Measurements from ENCODE around the gene PKD1.

The PKD1 gene

DNA sequence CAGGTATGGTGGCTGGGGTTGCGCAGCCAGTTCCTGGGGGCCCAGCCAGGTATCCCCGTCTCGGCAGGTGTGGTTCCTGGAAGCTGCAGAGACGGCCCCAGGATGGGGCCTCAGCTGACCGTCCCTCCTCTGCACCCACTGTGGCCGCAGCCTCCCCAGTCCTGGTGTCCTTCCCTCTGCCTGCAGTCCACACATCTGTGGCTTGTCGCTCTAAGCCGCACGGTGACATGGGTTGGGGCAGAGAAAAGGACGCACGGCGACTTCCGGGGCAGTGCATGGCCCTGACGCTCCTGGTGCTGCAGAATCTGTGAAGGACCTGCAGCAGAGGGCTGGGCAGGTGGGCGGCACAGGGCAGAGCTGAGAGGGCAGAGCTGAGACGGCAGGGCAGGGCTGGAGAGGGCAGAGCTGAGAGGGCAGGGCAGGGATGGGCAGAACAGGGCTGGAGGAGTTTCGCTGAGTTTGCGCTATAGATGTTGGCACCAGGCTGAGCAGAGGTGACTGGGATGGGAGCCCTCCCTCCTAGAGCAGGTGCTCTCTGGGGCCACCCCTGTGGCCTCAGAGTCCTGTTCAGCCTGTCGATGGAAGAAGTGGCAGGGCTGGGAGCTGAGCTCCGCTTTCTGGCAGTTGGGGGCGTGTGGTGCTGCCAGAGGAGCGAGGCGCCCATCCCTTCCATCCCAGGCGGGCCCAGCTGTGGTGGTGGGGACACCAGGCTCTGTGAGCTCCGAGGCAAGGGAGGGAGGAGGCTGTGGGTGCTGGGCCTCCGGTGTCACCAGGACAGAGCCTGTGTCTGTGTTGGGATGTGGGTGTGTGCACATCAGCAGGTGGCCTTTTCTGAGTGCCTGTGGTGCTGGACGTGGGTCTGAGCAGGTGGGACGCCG, 64.9 kb downstream of the PKD1 start:
- DNase-seq = no peak

DNA sequence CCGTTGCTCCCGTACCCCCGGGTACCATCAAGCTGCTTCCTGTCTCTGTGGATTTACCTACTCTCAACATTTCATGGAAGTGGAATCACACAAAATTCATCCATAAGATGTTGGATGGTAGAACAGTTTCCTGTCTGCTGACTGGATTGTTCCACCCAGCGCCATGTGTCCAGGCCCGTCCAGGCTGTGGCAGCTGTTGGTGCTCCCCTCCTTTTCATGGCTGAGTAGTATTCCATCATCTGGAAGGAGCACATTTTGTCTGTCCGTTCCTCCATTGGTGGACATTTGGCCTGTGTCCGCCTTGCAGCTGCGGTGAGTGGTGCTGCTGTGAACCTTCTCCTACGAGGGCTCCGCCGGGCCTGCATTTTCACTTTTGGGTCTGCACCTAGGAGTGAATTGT, 69.6 kb downstream of the PKD1 start:
- no peak for DNase-seq

DNA sequence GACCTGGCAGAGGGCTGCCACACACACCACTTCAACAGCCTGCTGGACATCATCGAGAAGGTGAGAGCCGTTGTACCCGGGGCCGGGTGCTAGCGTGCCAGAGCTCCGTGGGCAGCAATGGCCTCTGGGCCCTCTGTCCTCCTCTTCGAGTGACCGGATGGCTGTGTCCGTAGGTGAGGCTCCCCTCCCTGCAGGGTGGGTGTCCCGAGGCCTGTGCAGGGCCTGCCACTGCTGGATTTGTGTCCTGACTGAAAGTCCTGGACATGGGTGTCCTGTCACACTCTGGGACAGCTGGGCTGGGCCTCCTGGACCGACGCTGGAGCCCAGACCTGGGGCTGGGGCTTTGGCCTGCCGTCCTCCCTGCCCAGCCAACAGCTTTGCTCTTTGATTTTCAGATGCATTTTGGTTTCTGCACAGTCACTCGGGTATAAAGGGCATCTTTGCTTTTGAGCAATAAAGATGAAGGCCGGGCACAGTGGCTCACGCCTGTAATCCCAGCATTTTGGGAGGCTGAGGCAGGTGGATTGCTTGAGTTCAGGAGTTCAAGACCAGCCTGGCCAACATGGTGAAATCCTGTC, 71.2 kb downstream of the PKD1 start:
- no peak for DNase-seq

DNA sequence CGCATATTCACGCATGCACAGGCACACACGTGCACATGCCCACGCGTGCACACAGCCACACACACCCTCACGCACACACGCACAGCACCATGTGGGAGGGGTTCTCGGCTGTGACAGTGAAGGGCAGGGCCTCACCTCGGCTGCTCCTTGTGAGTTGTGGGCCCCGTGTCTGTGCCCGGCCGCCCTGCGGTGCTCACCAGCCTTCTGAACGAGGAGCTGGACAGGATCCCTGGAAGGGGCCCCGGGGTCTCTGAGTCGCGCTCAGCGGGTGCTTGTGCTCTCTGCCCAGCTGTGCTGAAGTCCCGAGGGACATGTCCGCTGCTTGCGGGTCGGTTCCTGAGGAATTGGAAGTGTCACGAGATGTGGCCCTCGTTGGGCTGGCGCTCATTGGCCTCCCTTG, 71.8 kb downstream of the PKD1 start:
- DNase-seq = no peak

DNA sequence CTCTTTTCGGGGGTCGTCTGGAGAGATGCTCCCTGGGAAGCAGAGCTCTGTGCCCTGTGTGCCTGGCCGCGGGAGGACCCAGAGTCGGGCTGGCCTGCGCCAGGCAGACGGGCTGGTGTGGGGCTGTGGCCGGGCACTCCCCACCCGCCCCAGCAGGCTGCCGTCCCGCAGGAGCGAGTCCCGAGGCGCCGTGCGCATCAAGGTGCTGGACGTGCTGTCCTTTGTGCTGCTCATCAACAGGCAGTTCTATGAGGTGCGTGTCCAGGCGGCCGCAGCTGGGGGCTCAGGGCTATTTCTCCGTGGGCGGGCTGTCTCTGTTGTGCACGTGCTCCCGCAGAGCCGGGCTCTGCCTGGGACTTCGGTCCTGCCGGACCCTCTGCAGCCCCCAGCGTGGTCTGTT, 72.9 kb downstream of the PKD1 start:
- DNase-seq = no peak

DNA sequence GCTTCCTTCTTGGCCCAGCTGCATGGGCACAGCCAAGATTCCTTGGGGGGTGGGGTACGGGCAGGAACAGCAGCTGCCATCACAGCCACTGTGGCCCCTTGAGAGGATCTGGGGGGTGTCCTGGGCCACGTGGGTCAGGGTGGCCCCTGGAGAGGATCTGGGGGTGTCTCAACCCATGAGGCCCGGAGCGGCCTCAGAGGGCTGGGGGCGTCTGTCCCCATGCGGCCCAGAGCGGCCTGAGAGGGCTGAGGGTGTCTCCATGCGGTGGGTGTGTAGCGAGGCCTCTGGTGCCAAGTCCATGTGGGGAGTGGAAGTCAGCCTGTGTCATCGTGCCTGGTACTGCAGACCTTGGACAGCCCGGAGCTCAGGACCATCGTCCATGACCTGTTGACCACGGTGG, 74.2 kb downstream of the PKD1 start:
- DNase-seq = no peak

DNA sequence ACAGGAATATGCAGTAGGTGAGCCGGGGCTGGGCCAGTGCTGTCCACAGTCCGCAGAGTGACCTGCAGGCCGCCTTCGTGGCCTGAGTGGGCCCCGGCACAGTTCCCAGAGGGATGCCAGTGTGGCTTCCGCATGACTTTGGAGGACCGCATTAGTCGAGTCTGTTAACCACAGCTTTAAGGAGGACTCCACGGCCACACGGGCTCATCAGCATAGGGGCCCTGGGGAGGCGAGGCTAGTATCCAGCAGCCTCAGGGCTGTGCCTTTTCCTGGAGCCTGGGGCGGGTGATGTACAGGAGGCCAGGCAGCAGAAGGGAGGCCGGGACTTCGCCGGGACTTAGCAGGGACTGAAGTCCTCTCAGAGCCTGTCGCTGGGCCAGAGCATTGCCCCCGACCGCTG, 74.7 kb downstream of the PKD1 start:
- DNase-seq = no peak

DNA sequence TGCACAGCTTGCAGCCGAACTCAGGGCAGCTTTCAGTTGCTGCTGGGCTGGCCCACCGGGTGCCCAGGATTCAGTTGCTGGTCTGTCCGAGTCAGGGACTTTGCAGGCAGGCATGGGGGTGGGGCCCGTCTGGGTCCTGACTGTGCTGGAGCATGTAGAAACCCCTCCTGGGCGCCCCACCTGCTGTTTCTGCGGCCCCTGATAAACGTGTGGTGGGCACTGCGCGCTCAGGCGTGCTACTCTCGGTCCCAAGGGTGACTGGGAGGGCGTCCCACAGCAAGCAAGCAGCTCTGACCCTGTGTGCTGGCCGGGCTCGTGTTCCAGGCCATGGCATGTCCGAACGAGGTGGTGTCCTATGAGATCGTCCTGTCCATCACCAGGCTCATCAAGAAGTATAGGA, 75.4 kb downstream of the PKD1 start:
- no peak for DNase-seq

DNA sequence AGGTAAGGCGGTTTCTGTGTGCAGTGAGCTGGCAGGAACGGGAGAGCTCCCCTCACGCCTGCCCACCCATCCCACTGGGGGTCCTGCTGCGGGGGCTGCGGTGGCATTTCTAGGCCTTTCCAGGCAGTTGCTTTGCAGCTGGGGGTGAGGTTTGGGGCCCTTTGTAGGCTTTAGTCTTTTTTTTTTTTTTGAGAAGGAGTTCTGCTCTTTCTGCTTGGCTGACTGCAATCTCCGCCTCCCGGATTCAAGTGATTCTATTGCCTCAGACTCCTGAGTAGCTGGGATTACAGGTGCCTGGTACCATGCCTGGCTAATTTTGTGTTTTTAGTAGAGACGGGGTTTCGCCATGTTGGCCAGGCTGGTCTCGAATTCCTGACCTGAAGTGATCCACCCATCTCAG, 76.8 kb downstream of the PKD1 start:
- DNase-seq = peak; percentile 77

DNA sequence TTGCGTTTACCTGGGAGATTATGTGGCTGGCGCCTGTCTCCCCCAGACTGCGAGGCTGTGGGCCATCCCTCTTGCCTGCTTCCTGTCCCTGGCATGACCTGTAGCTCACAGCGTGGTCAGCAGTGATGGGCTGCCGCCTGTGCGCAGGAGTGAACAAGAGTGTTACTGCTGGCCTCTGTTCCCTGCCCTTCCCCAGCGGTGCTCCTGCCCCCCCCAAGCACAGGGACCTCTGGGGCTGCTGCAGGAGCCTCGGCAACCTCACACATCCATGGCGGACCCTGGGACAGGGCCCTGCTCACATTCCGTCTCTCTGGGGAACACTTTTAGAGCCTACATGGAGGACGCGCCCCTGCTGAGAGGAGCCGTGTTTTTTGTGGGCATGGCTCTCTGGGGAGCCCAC, 77.3 kb downstream of the PKD1 start:
- no peak for DNase-seq

DNA sequence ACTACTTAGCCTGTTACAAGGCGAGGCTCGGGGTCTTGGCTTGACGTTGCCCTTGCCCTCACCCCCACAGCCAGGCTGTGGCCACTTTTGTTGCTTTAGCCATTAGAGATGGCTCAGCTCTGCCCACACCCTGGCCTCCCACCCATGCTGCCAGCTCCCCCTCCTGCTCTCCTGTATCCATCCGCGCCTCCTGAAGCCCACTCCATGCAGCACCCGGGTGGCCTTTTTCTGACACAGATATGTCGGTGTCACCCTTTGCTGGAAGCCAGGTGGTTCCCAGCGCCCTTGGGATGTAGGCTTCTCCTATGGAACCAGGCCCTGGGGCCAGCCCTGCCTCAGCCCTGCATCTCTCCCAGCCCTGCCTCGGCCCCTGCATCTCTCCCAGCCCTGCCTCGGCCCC, 78.3 kb downstream of the PKD1 start:
- no peak for DNase-seq

DNA sequence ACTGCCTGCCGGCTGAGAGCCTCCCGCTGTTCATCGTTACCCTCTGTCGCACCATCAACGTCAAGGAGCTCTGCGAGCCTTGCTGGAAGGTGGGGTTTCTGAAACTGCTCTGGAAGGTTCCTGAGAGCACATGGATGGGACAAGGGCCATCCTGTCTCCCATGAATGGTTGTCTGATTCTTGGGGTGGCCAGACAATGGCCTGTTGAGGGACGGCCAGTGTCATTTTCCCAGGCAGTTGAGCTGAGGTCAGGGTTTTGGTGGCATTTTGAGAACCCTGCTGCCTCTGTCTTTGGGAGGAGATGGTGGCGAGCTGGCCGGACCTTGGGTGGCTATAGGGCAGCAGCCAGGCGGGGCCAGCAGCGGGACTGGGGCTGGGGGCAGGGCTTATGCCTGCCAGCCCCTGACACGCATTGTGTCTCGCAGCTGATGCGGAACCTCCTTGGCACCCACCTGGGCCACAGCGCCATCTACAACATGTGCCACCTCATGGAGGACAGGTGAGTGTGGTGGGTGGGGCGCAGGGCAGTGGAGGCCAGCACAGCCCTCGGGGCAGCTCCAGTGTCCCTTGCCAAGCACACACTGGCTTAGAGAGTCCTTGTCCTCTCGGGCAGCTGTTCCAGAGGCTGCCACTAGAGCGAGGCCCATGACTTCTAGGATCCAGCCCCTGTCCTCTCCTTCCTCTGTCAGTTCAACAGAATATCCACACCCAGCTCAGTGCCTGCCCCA, 78.9 kb downstream of the PKD1 start:
- DNase-seq = peak; percentile 82

DNA sequence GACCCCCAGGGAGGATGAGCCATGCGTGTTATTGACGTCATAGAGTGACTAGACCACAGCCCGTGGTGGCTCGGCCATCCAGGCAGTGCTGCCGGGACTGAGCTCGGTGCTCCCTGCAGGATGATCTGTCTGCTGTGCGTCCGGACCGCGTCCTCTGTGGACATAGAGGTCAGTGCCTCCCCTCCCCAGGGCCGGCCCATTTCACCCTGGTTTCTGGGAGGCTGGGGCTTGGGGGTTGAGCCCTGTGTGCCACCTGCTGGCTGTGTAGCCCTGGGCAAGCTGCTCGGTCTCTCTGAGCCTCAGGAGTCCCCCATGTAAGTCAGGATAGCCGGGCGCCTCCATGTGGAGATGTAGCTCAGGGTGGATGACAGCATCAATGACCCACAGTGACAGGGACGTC, 79.6 kb downstream of the PKD1 start:
- no peak for DNase-seq

DNA sequence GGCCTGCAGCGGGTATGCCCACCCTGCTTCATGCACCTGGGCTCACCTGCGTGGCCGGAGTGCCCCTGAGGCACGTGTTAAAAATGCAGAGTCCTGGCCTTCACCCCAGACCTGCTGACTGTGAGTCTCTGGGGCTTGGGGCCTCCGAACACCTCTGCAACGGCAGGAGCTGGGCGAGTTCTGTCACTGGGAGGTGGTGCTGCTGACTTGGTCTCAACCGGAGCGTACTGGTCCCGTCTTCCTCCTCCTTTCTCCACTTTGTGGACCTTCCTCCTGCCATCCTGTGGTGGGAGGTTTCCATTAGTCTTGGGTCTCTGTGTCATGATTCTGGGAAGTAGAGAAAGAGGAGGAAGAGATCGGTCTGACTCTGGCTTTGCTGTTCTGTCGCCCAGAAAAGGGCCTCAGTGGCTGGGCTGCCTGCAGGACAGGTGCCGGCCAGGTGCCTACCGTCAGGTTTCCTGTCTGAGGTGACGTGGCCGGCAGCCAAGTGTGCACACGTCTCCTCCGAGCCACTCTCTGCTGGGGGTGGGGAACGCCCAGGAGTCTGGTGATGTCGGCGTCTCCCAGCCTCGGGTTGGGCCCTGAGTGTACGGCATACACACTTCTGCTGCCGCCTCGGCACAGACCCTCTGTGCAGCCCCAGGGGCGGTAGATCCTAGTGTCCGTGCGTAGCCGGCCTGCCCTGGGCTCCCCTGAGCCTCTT, 81.0 kb downstream of the PKD1 start:
- peak; percentile 84 for DNase-seq

DNA sequence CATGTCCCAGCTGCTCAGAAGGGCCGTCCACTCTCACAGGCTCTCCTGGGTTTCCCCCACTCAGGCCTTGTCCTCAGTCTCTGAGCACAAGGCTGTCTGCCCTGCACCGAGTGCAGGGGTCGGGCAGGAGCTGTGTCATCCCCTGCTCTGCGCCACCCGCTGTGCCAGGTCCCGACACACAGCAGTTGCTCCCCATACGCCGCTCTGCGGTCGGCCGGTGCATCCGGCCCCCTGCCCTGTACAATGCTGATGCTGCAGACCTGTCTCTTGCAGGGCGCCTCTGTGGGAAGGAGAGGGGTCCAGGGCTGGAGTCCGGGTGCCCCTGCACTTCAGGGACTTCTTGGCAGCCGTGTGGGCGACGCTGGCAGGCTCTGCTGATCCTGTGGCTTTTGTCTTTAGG, 81.8 kb downstream of the PKD1 start:
- no peak for DNase-seq

DNA sequence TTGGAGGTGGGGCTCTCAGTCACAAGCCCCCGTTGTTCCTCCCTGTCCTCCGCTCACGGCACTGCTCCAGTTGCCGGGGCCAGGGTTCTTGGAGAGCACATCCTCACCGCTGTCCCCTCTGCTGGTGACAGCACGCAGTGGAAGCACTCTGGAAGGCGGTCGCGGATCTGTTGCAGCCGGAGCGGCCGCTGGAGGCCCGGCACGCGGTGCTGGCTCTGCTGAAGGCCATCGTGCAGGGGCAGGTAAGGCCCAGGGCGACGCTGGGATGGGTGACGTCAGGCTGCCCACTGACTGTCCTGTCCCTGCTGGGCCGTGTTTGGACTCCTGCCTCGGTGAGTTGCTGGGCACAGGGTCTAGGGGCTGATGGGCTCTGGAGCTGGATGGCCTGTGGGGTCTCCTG, 82.5 kb downstream of the PKD1 start:
- no peak for DNase-seq

DNA sequence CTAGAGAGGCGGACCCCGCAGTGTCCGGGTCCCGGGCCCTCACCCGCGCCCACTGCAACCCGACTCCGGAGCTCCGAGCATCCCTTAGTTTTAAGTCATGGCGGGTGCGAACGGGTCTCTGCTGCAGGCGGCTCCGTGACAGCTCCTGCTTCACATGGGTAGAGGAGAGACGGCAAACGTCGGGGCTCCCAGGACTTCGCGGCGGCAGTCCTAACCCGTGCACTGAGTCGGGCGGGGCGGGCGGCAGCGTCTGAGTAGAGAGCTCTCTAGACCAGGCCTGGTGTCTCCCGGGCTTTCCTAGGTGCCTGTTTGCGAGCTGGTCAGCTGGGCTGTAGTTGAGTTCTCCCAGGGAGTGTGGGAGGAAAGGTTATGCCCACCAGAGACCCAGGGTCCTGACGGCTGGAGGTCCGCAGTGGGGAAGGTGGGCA, 87.6 kb downstream of the PKD1 start:
- DNase-seq = no peak

DNA sequence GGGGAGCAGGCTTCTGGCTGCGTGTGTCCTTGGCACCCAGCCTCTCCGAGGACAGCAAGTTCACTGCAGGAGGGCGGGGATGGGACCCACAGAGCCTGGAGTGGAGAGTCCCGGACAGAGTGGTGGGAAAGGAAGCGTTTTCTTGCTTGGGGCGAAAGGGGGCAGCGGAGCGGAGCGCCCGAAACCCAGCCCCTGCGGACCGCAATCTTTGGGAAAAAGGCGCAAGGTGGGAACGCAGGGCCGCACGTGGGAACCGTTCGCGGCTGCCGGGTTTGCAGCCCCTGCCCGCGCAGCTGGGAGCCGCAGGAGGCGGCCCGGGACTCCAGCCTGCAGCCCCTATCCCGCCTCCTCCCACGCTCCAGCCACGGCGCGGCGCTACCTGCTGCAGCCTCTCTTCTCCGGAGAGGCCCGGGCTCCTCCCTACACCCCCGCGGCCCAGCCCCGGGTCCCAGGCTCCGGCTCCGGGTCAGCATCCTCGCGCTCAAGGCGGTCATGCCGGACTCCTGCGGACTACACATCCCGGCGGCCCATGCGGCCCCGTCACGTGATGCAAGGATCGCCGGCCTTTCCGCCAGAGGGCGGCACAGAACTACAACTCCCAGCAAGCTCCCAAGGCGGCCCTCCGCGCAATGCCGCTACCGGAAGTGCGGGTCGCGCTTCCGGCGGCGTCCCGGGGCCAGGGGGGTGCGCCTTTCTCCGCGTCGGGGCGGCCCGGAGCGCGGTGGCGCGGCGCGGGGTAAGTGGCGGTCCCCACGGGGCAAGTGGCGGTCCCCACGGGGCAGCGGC, 88.2 kb downstream of the PKD1 start, which contains the start of the genes NTHL1 and TSC2:
Gene NTHL1 (minus strand): TSS at position 505 of the 786 bp plus-strand sequence. CDS start 11 bp downstream, at position 494.
Gene TSC2 (plus strand): TSS at position 656 of the 786 bp plus-strand sequence. CDS start 631 bp downstream, outside the sequence.
- peak; percentile 84 for DNase-seq

DNA sequence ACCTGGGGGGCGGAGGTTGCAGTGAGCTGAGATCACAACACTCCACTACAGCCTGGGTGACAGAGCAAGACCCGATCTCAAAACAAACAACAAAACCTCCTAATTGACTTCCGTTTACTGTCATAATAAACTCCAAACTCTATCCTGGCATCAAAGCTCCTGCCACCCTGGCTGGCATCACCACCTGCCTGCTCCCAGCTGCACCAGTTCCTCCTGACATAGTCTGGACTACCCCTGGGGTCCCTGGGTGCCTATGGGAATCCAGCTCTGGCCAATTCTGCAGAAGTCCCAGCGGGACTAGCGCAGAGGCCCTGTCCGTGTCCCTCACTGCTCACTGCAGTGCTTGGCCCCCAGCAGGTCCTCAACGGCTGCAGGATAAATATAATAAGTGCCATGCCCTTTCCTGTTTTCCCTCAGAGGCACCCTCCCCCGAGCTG, 88.8 kb downstream of the PKD1 start:
- DNase-seq = no peak

DNA sequence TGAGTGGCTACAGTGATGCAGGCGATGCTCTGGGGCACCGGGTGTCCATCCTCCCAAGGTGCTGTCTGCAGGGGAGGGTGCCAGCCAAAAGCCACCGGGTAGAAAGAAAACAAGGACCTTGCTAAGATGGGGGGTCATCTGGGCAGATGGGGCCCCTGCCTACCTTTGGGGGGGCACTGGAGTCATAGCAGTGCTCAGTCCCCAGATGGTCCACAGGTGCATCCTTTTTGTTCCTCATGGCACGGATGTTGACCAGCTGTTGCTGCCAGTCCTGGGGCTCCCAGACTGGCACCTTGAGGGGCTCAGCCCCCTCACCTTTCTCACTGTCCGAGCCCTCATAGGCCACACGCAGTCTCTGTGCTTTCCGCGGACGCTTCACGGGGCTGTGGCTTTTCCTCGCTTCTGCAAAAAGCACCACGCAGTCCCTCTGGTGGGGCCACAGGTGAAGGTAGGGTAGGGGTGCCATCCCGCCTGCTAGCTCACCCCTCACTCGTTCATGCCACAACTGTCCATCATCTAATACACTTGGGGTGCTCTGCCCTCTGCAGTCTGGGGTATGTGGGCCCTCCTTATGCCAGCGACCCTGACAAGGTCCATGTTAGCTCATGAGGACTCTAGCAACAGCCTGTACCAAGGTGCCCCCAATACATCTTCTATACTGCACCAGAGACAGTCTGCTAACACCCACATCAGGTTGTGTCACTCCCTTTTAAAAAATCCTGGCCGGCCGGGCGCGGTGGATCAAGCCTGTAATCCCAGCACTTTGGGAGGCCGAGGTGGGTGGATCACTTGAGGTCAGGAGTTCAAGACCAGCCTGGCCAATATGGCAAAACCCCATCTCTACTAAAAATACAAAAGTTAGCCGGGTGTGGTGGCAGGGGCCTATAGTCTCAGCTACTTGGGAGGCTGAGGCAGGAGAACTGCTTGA, 89.5 kb downstream of the PKD1 start:
- no peak for DNase-seq

DNA sequence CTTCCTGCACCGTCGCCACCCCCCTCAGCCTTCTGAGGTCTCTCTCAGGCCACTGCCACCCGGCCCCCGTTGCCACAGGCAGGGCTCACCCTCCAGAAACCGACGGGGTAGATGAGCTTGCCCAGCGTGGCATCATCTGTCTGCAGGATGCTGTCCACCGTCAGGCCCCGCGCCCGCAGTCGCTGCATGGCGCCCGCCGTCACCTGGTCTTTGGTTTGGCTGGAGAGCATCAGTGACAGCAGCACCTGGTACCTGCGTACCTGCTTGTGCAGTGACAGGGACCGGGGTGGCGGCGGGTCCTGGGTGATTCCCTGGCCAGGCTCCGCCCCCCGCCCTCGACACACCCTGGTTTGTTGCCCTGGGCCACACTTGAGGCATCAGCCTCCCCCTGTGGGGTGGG, 91.2 kb downstream of the PKD1 start:
- no peak for DNase-seq
